Transverse colon (tissue), 4 donors: ENCODE data around the gene SELENOV. TPM values are rescaled to one million over a fixed set of nuclear protein-coding genes. Genes with fewer than 3 reads are reported as not detected.

ENCODE experiments used
- DNase-seq: peaks from one replicate; pipeline ENCODE4 v3.0.0-alpha.2; 2019
- H3K27ac ChIP-seq, 4 donors: fragments of 200-600 bp; sonication (generic); 2 replicates each; pipeline ENCODE4 v1.5.1; 2016 to 2018; ENCODE audit warnings: inconsistent platforms in 4 of 4
- H3K27me3 ChIP-seq: fragments of 200-600 bp; sonication (generic); 2 replicates; pipeline ENCODE4 v1.5.1; 2017; ENCODE audit warnings: inconsistent platforms
- H3K36me3 ChIP-seq, 4 donors: fragments of 200-600 bp; sonication (generic); 2 replicates each; pipeline ENCODE4 v1.5.1; 2017 to 2019; ENCODE audit warnings: inconsistent platforms in 4 of 4
- H3K4me1 ChIP-seq, 4 donors: fragments of 200-600 bp; sonication (generic); 2 replicates each; pipeline ENCODE4 v1.5.1; 2017 to 2020; ENCODE audit warnings: inconsistent platforms in 4 of 4
- H3K4me3 ChIP-seq, 4 donors: fragments of 200-600 bp; sonication (generic); 1 replicate in 1 of 4; 2 replicates in 3 of 4; pipeline versions ENCODE4 v1.5.1 to v1.6.1; 2017 to 2019; ENCODE audit warnings: inconsistent platforms in 4 of 4
- H3K9me3 ChIP-seq, 2 donors: fragments of 200-600 bp; sonication (generic); 2 replicates each; pipeline ENCODE4 v1.5.1; 2017 to 2019; ENCODE audit warnings: inconsistent platforms in 2 of 2
- EP300 ChIP-seq: sonication (generic); formaldehyde crosslinking; IDR thresholded peaks from one replicate; pipeline ENCODE4 v1.6.1; 2017; ENCODE audit warnings: antibody characterized with exemption, low read depth
- POLR2A ChIP-seq: fragments of 450-650 bp; IDR thresholded peaks from one replicate; pipeline ENCODE4 v1.6.1; 2016; ENCODE audit warnings: antibody characterized with exemption, mild to moderate bottlenecking, moderate library complexity
- POLR2AphosphoS5 ChIP-seq, 3 donors: sonication (generic); formaldehyde crosslinking; IDR thresholded peaks; one replicate each; pipeline ENCODE4 v1.6.1; 2016; ENCODE audit warnings: antibody characterized with exemption in 3 of 3
- WGBS, 2 donors: methylation state at CpG; one replicate each; pipeline ENCODE4 v1.1.5; 2018; ENCODE audit warnings: low coverage in 1 of 2; 5-methylcytosine and 5-hydroxymethylcytosine counted together
- in situ Hi-C, 4 donors: fragments of 200-750 bp; cut with MboI; loops; one replicate each; pipeline versions ENCODE4 v1.15.0 to v1.15.1; 2017; ENCODE audit warnings: low sequenced_read_pairs in 3 of 4, low pct_ligation_motif_present in 1 of 4, low pct_unique_long_range_greater_than_20kb in 1 of 4
- intact Hi-C: fragments of 100-400 bp; cut with DNase I; formaldehyde crosslinking; loops from one replicate; pipeline ENCODE4 v1.15.1; 2023; ENCODE audit warnings: low total_unique reads
- total RNA-seq, 4 donors: library from RNA; depleted of rRNA; stranded (reverse); fragments of >200 nt; gene quantifications; one replicate each; pipeline ENCODE4 v1.1.0, GENCODE V29; 2016
- TF ChIP-seq, protein P1 (sequence below), 5 experiments: fragments of 200-600 bp in 3 of 5; fragments of 450-650 bp in 2 of 5; sonication (generic) in 3 of 5; IDR thresholded peaks; 1 replicate in 2 of 5; 2 replicates in 3 of 5; pipeline ENCODE4 v1.5.1; 2016 to 2017; ENCODE audit warnings: antibody characterized with exemption in 5 of 5, inconsistent platforms in 3 of 5, mild to moderate bottlenecking in 2 of 5, moderate library complexity in 1 of 5

SELENOV gene
- total RNA-seq, 4 donors from 2014 or later = not detected

DNA sequence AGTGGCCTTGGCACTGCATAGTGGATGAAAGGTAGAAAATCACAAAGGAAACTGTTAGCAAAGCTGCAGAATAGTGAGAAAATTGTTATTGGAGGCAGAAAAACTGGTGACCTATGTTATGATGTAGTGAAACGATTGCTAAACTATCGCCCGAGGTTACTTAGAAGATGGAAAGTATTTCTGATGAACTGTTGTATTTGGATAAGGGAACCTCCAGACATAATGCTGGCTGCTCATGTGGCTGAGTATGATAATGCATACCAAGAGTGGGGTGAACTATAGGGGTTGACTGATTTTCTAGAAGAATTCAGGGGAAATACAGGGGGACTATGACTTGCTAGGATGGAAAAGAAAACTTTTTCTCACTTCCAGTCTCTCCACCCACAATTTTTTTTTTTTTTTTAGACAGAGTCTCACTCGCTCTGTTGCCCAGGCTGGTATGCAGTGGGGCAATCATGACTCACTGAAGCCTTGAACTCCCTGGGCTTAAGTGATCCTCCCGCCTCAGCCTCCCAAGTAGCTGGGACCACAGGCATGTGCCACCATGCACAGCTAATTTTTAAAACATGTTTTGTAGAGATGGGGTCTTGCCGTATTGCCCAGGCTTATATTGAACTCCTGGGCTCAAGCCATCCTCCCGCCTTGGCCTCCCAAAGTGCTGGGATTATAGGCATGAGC is 29.4 kb downstream of the SELENOV start:
- Histone ChIP-seq H3K4me1 (peaks cover 0 to 6% (median 3%) of the 10 kb centered on the region in 4 donors), H3K27ac (no peak overlapping the region), H3K4me3 (no peak overlapping the region), H3K9me3 (no peaks in the 10 kb centered on the region), H3K36me3 (no peaks in the 10 kb centered on the region), H3K27me3 (peaks cover 6% of the 10 kb centered on the region)
- no peak for DNase-seq
- intact Hi-C loops = no loop called here
- 83 to 89% methylated on average over 5 to 7 of the region's 7 CpGs for WGBS, 2 donors
- in situ Hi-C loops = loop anchor here (25.0 kb wide), 3 partner anchors 107 to 432 kb away; partner anchors contain the start of genes GMFG (in 2 of the 4), SAMD4B (in 2 of the 4), RPS16 (in 1 of the 4) and SUPT5H (in 1 of the 4)
- TF ChIP-seq POLR2AphosphoS5 (IDR thresholded peaks at IDR 0.05) = no peak

DNA sequence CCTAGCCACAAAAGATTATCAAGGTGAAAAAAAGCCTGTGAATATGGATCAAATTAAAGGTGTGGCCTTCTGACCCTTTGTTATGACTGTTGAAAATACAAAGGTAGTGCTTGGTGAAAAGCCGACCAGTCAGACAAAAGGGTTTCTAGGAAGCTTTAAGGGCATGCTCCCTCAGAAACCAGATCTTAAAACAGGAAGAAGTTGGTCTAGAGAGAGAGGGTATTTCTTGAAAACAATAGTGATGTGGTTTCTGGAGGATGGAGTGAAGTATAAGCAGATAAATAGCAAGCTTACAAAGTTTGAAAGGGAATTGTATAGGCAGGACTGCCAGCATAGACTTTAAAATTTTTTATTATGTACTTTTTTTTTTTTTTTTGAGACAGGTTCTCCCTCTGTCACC is 30.0 kb downstream of the SELENOV start:
- TF ChIP-seq POLR2A (no peak), POLR2AphosphoS5 (IDR thresholded peaks at IDR 0.05) (no peak), EP300 (no peak)
- TF ChIP-seq, protein P1, sequence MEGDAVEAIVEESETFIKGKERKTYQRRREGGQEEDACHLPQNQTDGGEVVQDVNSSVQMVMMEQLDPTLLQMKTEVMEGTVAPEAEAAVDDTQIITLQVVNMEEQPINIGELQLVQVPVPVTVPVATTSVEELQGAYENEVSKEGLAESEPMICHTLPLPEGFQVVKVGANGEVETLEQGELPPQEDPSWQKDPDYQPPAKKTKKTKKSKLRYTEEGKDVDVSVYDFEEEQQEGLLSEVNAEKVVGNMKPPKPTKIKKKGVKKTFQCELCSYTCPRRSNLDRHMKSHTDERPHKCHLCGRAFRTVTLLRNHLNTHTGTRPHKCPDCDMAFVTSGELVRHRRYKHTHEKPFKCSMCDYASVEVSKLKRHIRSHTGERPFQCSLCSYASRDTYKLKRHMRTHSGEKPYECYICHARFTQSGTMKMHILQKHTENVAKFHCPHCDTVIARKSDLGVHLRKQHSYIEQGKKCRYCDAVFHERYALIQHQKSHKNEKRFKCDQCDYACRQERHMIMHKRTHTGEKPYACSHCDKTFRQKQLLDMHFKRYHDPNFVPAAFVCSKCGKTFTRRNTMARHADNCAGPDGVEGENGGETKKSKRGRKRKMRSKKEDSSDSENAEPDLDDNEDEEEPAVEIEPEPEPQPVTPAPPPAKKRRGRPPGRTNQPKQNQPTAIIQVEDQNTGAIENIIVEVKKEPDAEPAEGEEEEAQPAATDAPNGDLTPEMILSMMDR (IDR thresholded peaks at IDR 0.05) = no peak
- H3K9me3 ChIP-seq = no peaks in the 10 kb centered on the region

DNA sequence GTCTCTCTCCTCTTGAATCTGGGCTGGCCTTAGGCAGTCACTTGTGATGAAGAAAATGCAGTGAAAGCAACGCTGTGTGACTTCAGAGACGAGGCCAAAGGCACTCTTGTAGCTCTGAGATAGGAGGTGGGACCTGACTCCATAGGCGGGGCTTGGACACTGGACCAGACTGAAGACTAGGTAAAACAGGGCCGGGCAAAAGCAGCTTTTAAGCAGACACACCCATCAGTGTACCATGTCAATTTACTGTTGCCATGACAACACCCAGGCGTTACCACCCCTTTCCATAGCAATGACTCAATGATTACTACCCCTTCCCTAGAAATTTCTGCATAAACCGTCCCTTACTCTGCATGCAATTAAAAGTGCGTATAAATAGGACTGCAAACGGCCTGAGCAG is 31.7 kb downstream of the SELENOV start:
- WGBS, 2 donors = 34 to 43% methylated on average over 4 to 8 of the region's 8 CpGs
- Histone ChIP-seq H3K36me3 (no peaks in the 10 kb centered on the region), H3K27me3 (peaks cover 6% of the 10 kb centered on the region), H3K4me1 (no peaks in the 10 kb centered on the region), H3K27ac (no peak overlapping the region), H3K9me3 (no peaks in the 10 kb centered on the region), H3K4me3 (no peak overlapping the region)
- TF ChIP-seq POLR2A (no peak), EP300 (no peak)
- TF ChIP-seq, protein P1 (IDR thresholded peaks at IDR 0.05) = no peak
- intact Hi-C loops = no loop called here
- in situ Hi-C loops = loop anchor here (25.0 kb wide), 3 partner anchors 109 to 434 kb away; partner anchors contain the start of genes GMFG (in 2 of the 4), SAMD4B (in 2 of the 4), RPS16 (in 1 of the 4) and SUPT5H (in 1 of the 4)
- DNase-seq = no peak

More for the DNA sequence above, 30.0 kb downstream of the SELENOV start:
- no peak overlapping the region for H3K27ac ChIP-seq
- 35% methylated on average over 1 of the region's 1 CpG; no CpG with 5 or more reads in 1 of the 2 donors for WGBS, 2 donors
- peaks cover 0 to 6% (median 2%) of the 10 kb centered on the region in 4 donors for H3K4me1 ChIP-seq
- H3K36me3 ChIP-seq = no peaks in the 10 kb centered on the region
- peaks cover 6% of the 10 kb centered on the region for H3K27me3 ChIP-seq
- in situ Hi-C loops = loop anchor here (25.0 kb wide), 3 partner anchors 108 to 433 kb away; partner anchors contain the start of genes GMFG (in 2 of the 4), SAMD4B (in 2 of the 4), RPS16 (in 1 of the 4) and SUPT5H (in 1 of the 4)
- no peak overlapping the region for H3K4me3 ChIP-seq
- DNase-seq = no peak
- intact Hi-C loops = no loop called here

DNA sequence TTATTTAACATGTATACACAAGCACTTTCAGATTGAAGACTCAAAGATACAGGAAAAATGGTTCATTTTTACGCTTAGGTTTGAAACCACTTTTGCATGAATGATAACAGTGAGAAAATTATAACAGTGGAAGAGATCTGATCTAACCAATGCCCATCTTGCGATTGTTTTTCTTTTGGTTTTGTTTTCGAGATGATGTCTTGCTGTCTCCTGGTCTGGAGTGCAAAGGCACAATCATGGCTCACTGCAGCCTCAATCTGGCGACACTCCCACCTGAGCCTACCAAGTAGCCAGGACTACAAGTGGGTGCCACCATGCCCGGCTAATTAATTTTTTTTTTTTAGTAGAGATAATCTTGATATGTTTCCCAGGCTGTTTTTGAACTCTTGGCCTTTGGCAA is 35.3 kb downstream of the SELENOV start:
- Histone ChIP-seq H3K27ac (no peak overlapping the region), H3K4me1 (no peaks in the 10 kb centered on the region), H3K4me3 (no peak overlapping the region), H3K9me3 (no peaks in the 10 kb centered on the region), H3K36me3 (no peaks in the 10 kb centered on the region), H3K27me3 (peaks cover 6% of the 10 kb centered on the region)
- intact Hi-C loops (loop anchor here (5.0 kb wide), 1 partner anchor 122 kb away; no protein-coding TSS in a partner anchor), in situ Hi-C loops (loop anchor here (10.0 kb wide), 2 partner anchors 115 to 125 kb away; no protein-coding TSS in a partner anchor)
- TF ChIP-seq EP300 = no peak
- no peak for TF ChIP-seq POLR2AphosphoS5 (IDR thresholded peaks at IDR 0.05)
- TF ChIP-seq POLR2A = no peak
- TF ChIP-seq, protein P1 (IDR thresholded peaks at IDR 0.05) = no peak
- no peak for DNase-seq
- 74 to 77% methylated on average over 4 to 5 of the region's 5 CpGs for whole genome bisulfite sequencing, 2 donors
